Measurements from ENCODE around the gene FOXO1. TPM values are rescaled to one million over a fixed set of nuclear protein-coding genes. Genes with fewer than 3 reads are reported as not detected.

Gene FOXO1
- total RNA-seq, 4 donors from 2014 or later, result 65.7 to 111 (median 87.5) TPM

DNA sequence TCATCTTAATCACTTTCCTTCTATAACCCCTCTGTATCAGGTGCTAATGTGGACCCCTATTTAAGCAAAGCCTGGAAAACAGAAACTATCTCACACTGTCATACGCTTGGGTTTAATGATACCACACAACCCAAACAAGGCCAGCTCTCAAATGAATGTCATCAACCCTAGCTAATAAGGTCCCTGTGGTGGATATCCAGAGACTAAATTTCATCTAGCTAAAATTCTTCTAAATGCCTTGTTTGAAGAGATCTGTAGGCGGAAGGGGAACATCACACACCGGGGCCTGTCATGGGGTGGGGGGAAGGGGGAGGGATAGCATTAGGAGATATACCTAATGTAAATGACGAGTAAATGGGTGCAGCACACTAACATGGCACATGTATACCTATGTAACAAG, 95.5 kb downstream of the FOXO1 start:
- DNase-seq (ENCODE audit: low spot score), result no peak
- no peak for ATAC-seq (ENCODE audit: low FRiP score)
- TF ChIP-seq, protein P1, sequence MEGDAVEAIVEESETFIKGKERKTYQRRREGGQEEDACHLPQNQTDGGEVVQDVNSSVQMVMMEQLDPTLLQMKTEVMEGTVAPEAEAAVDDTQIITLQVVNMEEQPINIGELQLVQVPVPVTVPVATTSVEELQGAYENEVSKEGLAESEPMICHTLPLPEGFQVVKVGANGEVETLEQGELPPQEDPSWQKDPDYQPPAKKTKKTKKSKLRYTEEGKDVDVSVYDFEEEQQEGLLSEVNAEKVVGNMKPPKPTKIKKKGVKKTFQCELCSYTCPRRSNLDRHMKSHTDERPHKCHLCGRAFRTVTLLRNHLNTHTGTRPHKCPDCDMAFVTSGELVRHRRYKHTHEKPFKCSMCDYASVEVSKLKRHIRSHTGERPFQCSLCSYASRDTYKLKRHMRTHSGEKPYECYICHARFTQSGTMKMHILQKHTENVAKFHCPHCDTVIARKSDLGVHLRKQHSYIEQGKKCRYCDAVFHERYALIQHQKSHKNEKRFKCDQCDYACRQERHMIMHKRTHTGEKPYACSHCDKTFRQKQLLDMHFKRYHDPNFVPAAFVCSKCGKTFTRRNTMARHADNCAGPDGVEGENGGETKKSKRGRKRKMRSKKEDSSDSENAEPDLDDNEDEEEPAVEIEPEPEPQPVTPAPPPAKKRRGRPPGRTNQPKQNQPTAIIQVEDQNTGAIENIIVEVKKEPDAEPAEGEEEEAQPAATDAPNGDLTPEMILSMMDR (IDR thresholded peaks at IDR 0.05), result no peak

DNA sequence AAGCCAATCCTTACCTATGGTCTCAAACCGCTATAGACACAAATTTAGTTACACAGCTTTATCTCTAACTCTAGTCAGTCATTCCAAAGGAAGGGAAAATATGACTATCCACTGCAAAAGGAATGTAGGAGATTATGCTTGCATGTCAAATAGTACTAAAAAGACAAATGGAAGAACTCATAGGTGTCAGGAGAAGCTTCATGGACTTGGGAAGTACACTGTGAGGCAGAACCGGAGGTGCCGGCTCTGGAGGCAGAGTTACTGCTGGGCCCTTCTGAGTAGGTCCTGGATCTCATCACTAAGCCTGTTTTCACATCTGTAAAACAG, 97.5 kb downstream of the FOXO1 start:
- ATAC-seq (ENCODE audit: low FRiP score), result no peak
- no peak for DNase-seq (ENCODE audit: low spot score)
- TF ChIP-seq, protein P1 (IDR thresholded peaks at IDR 0.05), result no peak

DNA sequence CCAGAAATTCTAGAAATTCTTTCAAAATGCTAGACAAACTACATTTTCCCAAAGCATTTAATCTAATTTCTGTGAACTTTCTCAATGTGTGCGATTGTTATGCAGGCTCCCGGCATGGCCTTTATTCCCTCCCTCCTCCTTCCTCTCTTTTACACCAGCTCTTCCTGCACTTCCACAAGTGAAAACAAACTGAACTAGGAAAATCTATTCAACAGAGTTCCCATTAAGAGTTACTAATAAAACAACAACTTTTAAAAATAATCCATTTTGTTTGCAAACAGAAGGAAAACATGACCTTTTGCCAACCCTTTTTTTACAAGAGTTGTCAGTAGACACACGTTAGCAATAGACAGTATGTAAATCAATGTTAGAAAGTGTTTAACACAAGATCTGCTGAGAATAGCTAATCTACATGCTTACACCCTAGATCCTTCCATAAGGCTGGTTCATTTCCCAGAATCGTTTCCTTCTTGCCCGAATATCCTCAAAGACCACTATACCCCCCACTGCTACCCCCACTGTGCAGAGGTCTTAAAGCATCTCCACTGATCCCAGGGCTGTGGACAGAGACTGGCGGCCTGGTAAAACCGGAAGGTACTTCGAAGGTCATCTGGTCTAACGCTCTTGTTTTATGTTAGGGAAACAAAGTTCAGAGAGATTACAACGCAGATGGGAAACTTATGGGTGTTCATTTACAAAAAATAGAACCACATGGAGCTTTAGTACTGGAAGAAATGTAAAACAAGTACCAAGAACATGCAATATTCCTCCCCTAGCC, 98.0 kb downstream of the FOXO1 start:
- TF ChIP-seq, protein P1 (IDR thresholded peaks at IDR 0.05), result no peak
- ATAC-seq (ENCODE audit: low FRiP score) (no peak), DNase-seq (ENCODE audit: low spot score) (no peak)

DNA sequence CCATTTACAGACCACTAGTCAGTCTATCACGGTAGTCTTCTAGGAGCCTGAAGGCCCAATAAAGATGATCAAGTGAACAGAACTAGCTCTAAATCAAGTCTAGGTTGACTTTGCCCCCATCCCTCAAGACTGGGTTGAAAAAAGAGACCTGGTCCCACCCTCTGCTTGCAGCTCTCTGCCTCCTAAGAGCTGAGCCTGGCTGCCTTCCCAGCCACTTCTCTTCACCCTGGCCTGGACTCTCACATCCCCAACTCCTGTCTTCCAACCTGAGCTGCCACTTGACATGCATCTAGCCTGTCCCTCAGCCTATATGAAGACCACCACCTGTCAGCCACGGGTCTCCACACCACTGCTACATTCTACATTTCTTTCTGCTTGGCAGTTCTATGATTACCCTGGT, 99.6 kb downstream of the FOXO1 start:
- ATAC-seq (ENCODE audit: low FRiP score), result no peak
- DNase-seq (ENCODE audit: low spot score), result no peak
- TF ChIP-seq, protein P1 (IDR thresholded peaks at IDR 0.05), result no peak

DNA sequence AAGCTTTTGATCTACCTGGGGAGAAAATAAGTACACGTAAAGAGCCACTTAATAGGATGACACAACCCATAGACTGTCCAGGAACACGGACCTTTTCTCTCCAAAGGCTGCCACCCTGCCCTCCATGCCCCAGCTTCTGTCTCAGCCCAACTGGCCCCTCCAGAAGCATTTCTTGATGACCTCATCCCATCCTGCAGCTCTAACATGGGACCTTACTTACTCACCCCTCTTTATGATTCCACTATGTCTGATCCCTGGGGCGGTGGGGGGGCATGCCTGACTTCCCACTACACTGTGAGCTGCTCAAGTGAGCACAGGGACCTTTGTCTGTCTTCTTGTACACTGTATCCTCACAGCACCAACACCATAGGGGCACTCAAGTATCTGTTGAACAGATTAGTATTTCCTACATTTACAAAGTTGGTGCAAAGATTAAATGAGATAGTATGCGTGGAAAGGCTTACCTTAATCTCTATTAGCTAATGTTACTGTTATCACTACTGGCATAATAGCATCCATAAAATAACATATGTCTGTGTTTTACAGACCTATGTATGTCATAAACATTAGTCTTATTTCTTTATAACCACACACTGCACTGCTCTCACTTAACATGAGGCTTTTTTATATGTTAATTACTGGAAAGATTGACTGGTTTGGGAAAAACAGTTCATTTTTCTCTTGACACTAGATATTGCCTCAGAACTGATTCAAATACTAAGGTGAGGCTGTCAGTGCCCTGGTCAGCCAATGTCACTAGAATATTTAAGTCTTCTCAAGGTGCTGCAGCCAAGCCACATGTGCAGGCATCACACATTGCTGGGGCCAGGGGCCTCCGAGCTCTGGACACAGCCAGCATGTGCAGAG, 100.9 kb downstream of the FOXO1 start:
- TF ChIP-seq, protein P1 (IDR thresholded peaks at IDR 0.05), result no peak
- ATAC-seq (ENCODE audit: low FRiP score), result no peak
- no peak for DNase-seq (ENCODE audit: low spot score)

DNA sequence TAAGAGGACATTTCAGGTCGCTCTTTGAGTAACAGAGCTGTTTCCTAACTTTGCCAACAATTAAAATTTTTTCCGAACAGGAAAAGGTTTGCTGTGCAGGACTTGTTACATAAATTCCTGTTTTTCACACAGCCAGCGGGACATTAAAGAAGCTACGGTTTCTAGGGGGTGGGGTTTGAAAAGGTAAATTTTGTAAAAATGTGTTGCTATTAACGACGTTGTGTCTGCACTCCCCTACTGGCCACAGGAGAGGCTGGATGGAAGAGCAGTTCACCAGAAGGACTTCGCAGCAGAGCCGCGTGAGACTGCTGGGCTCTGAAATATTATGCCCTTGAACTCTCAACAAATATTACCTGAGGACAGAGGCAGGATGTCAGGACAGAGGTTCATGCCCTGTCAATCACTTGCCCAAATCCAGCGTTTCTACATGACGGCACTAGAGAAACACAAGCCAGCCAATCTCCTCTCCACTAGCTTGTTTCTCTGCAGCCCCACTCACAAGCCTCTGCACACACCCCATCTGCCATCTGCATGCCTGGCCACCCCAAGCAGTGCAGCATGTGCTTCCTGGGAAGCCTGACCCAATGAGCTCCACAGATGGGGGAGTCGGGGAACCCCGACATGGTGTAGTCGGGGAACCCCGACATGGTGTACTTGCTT, 102.0 kb downstream of the FOXO1 start:
- ATAC-seq (ENCODE audit: low FRiP score), result no peak
- TF ChIP-seq, protein P1 (IDR thresholded peaks at IDR 0.05), result no peak
- no peak for DNase-seq (ENCODE audit: low spot score)

All from omental fat pad (tissue), 4 donors.